HG02678 (cell line): Measurements from ENCODE around the gene ZDHHC3.
"Not testable (repeated sequence)": the region's sequence is repeated elsewhere in the genome, so short reads cannot be mapped to it uniquely, and the experiment has no call there.

Experiments
- ATAC-seq: cut with Tn5 transposase; IDR thresholded peaks from one replicate; pipeline ENCODE4 v1.9.1; 2021; ENCODE audit warnings: mild to moderate bottlenecking, moderate library complexity; ENCODE audit not compliant: unreplicated experiment

ZDHHC3 gene

GRCh38 chr3:44996556-44996969, 20.6 kb upstream of the ZDHHC3 start:
- ATAC-seq = peak; percentile 61

GRCh38 chr3:44995142-44995770, 19.3 kb upstream of the ZDHHC3 start:
- no peak for ATAC-seq

- no peak for ATAC-seq
Observed at GRCh38 chr3:44993471-44994205, 17.7 kb upstream of the ZDHHC3 start.

- ATAC-seq = no peak
Observed at GRCh38 chr3:44992555-44993470, 16.8 kb upstream of the ZDHHC3 start.

- ATAC-seq = no peak
Observed at GRCh38 chr3:44991326-44991725, 15.4 kb upstream of the ZDHHC3 start.

- no peak for ATAC-seq
Observed at GRCh38 chr3:44989636-44990373, 13.8 kb upstream of the ZDHHC3 start.

- no peak for ATAC-seq
Observed at GRCh38 chr3:44989141-44989540, 13.2 kb upstream of the ZDHHC3 start.

- ATAC-seq = no peak
Observed at GRCh38 chr3:44988073-44988472, 12.1 kb upstream of the ZDHHC3 start.

- no peak for ATAC-seq
Observed at GRCh38 chr3:44987332-44987731, 11.4 kb upstream of the ZDHHC3 start.

GRCh38 chr3:44986330-44986729, 10.4 kb upstream of the ZDHHC3 start:
- not testable (repeated sequence) for ATAC-seq

- ATAC-seq = no peak
Observed at GRCh38 chr3:44984335-44984734, 8.4 kb upstream of the ZDHHC3 start.

- ATAC-seq = no peak
Observed at GRCh38 chr3:44983484-44983941, 7.5 kb upstream of the ZDHHC3 start.

GRCh38 chr3:44982817-44983216, 6.8 kb upstream of the ZDHHC3 start:
- no peak for ATAC-seq

- ATAC-seq = no peak
Observed at GRCh38 chr3:44981751-44982150, 5.8 kb upstream of the ZDHHC3 start.

- ATAC-seq = no peak
Observed at GRCh38 chr3:44981220-44981619, 5.2 kb upstream of the ZDHHC3 start.

GRCh38 chr3:44974416-44974815, 1.6 kb downstream of the ZDHHC3 start:
- ATAC-seq = no peak

GRCh38 chr3:44970926-44971490, 5.0 kb downstream of the ZDHHC3 start:
- no peak for ATAC-seq

GRCh38 chr3:44969828-44970179, 6.2 kb downstream of the ZDHHC3 start:
- ATAC-seq = no peak

GRCh38 chr3:44969154-44969827, 6.7 kb downstream of the ZDHHC3 start:
- ATAC-seq = no peak

- no peak for ATAC-seq
Observed at GRCh38 chr3:44968447-44968858, 7.5 kb downstream of the ZDHHC3 start.
